ENCODE data around the gene PWWP2B.
"Not testable (repeated sequence)": the region's sequence is repeated elsewhere in the genome, so short reads cannot be mapped to it uniquely, and the experiment has no call there.

The PWWP2B gene

DNA sequence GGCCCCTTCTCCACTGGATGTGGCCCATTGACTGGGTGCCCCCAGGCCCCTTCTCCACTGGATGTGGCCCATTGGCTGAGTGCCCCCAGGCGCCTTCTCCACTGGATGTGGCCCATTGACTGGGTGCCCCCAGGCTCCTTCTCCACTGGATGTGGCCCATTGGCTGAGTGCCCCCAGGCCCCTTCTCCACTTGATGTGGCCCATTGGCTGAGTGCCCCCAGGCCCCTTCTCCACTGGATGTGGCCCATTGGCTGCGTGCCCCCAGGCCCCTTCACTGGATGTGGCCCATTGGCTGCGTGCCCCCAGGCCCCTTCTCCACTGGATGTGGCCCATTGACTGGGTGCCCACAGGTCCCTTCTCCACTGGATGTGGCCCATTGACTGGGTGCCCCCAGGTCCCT, 39.1 kb downstream of the PWWP2B start:
- DNase-seq: not testable (repeated sequence)

DNA sequence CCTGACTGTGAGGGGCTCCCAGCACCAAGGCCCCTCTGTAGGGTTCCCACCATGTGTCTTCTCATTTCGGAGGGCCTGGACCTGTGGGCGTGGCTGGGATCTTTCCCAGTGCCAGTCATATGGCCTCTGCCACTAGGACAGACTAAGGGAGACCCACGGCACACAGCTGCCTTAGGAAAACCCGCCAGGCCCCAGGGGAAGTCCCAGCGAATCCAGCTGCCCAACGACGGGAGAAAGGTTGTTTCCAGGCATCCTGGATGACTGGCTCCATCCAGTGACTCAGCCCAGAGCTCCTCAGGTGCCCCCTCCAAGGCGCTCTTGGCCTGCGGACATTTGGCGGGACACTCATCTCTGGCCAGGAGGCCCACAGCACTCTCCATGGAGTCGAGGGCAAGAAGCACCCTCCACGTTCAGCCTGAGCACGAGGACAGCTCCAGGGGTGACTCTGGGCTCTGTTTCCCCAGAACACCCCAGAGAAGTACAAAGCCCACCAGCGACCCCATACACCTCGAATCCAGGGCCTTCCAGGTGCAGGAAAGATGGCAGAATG, 39.9 kb downstream of the PWWP2B start:
- DNase-seq: no peak

DNA sequence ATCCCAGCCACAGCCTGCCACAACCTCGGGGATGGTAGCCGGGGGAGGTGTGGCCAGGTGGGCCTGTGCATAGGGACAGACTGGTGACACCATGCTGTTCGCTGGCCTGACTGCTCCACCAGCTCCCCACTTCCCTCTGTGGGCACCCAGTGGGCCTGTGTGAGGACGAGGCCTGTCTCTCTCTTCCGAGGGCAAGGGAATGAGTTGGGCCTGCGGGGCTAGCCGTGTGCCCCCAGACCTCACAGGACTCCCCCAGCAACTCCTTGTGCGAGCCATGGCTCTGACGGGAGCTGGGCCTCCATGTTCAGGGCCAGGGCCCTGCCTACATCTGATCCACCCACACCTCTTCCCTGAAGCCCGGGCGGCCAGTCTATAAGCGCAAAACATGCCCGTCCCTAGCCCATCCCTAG, 40.5 kb downstream of the PWWP2B start:
- DNase-seq: no peak

DNA sequence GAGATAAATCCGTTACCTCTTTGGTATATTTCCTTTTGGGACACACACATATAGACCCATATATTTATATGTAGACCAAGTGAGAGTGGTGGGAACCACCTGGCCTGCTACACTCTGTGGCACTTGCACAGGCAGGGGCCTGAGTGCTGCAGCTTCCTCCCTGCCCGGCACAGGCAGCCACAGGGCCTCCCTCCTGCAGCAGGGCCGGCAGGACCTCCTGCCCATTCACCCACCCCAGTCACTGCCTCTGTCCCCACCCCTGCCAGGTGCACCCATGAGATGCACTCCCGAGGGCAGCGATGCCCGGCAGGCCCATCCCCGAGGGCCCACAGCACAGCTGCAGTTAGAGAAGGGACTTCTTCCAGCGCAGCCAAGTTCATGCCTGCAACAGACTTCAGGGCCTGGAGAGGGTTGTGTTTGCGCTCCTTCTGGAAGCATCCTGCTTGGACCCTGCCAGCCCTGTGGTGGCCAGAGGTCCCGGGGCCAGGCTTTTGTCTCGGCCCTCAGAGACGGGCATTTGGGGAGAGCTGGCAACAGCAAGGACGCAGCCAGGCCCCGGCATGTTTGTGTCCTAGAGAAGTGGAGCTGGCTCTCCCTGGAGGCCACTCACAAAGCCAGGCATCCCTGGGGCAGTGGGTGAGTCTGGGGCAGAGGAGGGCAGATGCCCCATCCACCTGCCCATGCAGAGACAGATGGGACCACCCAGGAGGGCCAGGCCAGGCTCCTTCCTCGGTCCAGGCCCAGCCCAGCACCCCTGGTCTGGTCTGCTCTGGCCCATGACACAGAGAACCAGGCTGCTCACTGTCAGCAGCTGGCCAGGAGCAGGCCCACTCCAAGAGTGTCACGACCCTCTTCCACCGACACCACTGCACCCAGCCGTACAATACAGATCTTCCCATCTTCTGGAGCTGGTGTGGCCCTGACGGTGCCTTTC, 41.4 kb downstream of the PWWP2B start:
- no peak for DNase-seq

DNA sequence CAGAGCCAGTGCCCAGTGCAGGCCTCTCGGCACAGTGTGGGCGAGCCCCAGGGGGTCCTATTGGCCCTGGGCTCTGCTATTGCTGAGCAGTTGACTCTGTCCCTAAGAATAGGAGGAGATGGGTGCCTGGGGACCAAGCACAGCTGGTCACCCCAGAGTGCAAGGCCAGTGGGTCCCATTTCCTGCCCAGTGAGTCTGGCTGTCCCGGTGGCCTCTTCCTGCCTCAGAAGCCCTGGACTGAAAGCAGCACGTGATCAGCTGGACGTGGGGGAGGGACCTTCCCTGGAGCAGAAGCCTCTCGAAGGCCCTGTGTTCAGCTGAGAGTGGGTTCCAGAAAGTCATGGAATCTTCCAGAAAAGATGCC, 42.0 kb downstream of the PWWP2B start:
- DNase-seq: no peak

DNA sequence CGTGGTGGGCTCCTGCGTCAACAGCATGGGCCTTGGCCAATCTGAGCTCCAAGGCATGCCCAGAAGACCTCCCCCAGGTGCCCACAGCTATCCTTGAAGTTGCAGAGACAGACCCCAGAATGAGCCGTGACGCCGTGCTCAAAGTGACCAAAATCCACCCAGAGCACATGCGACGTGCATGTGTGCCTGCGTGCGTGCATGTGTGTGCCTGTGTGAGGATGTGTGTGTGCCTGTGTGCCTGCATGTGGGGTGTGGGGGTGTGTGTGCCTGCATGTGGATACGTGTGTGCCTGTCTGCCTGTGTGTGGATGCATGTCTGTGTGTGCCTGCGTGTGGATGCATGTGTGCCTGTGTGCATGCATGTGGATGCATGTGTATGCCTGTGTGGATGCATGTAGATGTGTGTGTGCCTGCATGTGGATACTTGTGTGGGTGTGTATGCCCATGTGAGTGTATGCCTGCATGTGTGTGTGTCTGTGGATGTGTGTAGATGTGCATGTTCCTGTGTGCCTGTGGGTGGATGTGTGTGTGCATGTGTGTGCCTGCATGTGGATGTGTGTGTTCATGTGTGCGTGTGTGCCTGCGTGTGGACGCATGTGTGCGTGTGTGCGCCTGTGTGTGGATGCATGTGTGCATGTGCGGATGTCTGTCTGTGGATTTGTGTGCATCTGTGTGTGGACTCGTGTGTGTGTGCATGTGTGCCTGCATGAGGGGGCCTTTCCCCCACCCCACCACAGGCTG, 42.6 kb downstream of the PWWP2B start:
- DNase-seq: no peak

DNA sequence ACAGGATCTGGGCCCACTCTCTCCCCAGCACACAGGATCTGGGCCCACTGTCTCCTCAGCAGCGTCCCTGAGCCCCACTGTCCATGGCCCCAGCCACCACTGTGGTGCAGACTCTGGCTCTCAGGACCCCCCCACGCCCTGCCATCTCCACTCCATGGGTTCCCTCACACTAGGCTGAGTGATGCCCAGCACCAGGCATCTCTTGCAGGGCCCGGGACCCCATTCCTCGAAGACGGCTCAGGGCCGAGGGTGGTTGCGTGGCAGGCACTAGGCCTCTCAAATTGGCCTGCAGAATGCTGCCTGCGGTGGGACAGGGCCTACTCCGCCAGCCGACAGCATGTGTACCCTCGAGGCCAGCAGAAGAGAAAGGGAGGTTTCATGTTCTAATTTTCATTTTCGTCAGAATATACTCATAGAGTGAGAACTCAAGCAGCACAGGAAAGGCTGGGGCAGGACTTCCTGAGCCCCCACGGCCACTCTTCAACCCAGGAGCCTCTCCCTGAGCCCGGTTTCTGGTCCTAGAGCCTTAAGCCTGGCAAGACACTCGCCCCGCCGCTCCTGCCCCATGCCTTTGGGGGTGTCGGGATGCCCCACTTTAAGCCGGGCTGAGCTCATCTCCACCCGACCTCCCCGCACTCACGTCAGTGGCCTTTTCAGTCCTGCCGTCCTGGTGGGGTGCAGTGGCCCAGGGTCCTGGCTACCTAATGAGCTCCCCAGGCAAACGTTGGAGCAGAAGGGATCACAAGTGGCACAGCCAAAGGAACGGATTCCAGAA, 44.0 kb downstream of the PWWP2B start:
- no peak for DNase-seq

DNA sequence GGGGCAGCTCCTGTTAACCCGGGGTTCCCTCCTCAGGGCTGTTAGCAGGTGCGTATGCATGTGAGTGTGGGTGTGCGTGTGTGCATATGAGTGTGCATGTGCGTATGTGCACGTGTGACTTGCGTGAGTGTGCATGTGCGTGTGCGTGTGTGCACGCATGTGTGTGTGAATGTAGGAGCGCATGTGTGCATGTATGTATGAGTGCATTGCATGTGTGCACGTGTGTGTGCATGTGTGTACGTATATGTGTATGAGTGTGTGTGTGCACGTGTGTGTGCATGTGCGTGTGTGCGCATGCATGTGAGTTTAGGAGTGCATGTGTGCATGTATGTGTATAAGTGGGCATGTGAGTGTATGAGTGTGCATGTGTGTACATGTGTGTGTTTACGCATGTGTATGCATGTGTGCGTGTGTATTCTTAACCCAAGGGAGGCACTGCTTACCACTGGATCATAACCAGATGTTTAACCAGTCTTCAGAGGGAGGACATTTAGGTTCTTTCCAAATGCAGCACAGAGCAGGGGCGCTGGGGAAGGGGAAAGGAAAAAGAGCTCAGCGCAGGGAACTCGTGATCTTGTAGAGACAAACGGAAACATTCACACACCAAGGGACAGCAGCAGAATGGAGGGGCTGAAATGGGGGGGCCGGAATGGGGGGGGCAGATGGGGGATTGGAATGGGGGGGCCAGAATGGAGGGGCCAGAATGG, 45.0 kb downstream of the PWWP2B start:
- DNase-seq: no peak

DNA sequence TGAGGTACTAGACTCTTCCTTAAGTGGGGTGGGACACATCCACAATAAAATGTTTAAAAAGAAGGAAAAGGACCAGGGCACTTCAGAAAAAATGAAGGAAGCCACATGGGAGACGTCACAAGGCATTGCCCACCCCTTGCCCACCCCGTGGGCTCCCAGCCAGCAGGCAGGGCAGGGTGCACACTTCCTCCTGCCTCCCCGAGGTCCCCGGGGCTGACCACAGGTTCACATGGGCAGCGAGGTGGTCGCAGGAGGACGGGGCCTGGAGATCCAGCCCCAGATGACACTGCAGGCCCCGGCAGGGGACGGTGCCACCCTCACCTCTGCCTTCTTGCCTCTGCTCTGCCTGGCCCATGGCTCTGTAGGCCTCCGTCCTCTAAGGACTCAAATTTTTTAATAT, 45.6 kb downstream of the PWWP2B start:
- DNase-seq: no peak

DNA sequence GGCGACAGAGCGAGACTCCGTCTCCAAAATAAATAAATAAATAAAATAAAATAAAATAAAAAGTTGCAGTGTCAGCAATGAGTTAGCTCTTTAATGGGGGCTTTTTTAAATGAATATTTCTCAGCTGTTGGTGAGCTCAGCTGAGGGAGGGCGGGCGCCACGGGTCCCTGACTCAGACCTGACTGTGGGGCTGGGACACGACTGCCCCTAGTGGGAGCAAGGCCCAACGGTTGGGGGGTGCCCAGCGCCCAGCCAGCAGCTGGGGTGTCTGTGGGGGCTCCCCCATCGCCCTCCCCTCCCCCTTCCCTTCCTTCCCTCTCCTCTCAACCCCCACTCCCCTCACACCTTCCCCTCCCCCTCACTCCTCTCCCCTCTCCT, 46.6 kb downstream of the PWWP2B start:
- peak; percentile 58 for DNase-seq

DNA sequence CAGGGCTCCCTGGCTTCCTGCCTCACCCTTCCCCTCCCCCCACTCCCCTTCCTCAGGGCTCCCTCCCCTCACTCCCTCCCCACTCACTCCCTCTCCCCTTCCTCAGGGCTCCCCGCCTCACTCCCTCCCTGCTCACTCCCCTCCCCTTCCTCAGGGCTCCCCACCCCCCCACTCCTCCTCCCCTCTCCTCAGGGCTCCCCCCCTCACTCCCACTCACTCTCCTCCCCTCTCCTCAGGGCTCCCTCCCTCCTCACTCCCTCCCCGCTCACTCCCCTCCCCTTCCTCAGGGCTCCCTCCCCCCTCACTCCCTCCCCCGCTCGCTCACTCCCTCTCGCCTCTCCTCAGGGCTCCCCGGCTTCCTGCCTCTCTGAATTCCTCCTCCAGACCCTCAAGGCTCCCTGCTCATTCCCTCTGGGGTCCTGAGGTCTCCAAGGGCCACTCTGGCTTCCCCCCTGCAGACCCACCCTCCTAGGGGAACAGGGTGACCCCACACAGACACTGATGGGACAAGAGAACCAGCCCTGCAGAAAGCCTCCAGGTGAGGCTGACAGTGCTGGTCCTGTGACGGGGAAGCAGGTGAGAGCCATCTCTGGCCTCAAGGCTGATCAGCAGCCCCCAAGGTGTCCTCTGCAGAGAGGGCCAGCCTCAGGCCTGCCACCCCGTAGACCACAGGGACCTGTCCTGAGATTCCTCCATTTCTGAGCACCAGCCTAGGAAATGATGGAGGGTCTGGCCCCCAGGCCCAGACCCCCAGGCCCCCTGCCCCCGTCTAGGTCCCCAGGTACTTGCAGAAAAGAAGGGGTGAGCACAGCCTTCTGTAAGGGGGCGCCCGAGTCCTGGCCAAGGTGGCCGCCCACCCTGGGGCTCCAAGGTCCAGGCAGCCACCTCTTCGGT, 47.2 kb downstream of the PWWP2B start:
- no peak for DNase-seq

DNA sequence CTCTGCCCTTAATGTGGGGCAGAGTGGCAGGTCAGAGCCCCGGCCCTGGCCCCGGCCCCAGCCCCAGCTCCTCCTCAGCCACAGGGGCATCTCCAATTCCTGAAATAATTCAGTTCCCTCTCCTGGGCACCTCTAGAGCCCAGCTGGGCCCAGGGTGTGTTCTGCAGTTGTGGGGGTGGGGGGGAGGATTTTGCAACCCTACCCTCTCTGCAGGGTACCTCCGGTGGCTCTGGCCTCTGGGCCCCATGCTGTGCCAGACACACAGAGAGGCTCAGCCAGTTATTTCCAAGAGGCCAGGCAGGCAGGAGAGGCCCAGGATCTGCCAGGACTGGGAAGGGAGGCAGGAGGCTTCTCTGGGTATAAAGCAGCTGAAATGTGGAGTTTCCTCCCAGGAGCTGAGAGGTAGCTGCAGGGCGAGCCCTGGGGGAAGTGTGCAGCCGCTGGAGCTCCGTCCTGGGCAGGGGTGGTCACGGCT, 47.9 kb downstream of the PWWP2B start:
- DNase-seq: no peak

DNA sequence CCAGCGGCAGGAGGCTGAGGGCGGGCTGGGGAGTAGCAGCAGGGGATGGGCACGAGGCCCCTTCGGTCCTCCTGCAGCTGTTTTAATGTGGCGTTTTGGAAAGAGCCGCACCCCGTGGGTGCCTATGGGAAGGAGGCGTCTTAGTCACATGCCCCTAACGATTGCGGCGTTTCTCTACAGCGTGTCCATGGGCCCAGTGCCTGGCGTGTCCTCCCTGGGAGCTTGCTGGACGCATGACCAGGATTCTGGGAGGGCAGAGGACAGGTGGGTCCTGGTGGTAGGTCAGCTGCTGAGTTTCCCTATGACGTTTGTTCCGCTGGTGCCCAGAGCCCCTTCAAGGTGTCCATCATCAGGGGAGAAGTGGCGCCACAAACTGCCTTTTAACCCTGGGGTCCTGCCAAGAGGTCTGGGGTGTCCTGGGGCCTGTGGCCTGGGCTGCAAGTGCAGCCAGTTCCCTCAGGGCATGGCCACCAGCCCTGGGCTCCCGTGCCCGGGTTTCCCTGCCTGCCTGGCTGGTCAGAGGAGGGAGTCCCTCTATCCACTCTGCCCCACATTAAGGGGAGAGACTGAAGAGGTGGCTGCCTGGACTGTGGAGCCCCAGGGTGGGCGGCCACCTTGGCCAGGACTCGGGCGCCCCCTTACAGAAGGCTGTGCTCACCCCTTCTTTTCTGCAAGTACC, 48.7 kb downstream of the PWWP2B start:
- DNase-seq: no peak

DNA sequence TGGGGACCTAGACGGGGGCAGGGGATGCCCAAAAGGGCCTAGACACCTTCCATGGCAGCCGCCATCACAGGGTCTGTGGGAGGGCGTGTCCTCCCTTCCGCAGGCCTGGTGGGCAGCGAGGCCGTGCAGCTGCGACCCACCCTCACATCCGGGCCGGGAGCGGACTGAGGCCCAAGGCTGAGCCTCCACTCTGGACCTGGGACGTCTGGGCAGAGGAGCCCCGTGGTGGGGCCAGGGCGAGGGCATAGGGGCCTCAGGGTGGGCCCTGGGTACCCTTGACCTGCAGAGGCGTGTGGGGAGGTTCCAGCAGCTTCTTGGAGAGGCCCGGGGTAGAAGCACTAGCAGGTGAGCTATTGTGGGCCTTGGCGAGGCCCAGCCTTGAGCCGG, 49.2 kb downstream of the PWWP2B start:
- no peak for DNase-seq

DNA sequence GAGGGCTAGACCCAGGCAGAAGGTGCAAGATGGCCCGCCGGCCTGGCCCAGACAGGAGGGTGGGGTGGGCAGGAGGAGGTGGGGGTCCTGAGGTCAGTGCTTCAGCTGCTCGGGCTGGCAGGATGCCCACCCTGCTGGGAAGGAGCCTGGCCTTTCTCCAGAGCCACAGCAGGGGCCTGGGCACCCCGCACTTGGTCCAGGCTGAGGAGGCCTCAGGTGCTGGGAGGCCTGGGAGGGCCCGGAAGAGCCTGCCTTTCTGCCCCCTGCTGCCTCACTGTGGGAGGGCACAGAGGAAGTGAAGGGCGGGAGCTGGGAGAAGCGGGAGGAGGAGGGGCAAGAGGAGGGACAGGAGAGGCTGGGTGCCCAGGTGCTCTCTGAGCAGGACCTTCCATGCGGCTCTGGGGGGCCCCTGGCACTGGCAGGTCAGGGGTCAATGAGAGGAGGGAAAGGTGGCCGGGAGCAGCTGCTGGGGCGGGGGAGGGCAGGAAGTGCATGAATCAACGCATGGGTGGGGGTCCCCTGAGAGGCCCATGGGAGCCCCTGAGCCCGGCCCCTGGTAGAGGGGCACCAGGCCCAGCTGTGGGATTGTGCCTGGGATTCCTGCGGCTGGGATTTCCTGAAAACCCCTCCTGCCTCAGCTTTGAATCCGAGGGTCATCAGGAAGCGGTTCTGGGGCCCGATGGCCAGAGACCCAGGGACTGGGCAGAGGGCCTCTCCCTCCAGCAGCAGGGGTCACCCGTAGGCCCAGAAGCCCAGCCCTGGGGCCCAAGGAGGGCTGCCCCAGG, 49.9 kb downstream of the PWWP2B start:
- DNase-seq: peak; percentile 49

DNA sequence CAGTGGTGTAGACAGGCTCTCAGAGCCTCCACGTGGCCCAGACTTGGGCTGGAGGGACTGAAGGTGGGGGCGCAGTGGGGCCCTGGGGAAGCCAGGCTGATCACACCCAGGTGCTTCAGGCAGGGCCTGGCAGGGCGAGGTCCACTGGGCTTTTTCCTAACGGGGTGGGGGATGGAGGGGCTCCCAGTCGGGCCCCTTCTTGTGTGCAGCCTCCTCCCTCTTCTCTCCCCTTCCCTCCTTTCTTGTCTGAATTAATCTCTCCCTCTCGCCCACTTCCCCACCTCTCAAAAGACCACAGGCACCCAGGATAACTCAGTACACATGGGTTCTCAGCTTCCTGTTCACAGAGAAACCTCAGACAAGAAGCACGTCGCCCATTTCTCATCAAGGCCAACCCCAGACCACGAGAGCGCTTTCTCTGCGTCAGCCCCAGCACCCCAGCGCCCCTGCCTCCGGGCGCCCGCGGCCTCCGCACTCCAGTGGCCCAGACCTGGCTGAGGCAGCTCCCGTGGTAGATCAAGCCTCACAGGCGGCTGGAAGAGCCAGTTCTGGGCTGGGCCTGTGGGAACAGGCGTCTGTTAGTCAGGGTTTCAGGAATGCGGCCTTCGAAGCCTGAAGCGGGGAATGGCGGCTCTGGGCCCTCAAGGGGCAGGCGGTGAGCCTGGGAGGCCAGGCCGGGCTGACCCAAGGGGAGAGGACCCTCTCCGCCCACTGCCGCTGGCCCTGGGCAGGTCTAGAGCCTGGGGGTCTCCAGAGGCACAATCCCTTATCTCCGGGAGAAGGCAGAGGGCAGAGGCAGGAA, 50.6 kb downstream of the PWWP2B start:
- DNase-seq: peak; percentile 77

DNA sequence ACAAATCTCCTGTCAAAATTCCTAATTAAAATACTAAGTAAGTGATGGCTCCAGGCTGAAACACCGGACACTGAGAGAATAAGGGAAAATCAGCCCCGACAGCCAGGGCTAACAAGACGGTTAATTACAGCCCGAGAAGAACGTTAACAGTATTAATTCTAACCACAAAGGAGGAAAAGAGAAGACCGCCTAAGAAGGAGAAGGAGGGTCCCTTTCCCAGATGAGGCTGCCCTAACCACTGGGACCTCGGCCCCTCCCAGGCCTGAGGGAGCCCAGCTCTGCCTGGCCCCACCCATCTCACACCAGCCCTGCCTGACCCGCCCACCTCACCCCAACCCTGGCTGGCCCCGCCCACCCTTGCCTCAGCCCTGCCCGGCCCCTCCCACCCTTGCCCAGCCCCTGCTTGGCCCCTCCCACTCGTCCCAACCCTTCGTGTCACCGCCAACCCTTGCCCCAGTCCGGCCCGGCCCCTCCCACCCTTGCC, 51.3 kb downstream of the PWWP2B start:
- DNase-seq: peak; percentile 49

DNA sequence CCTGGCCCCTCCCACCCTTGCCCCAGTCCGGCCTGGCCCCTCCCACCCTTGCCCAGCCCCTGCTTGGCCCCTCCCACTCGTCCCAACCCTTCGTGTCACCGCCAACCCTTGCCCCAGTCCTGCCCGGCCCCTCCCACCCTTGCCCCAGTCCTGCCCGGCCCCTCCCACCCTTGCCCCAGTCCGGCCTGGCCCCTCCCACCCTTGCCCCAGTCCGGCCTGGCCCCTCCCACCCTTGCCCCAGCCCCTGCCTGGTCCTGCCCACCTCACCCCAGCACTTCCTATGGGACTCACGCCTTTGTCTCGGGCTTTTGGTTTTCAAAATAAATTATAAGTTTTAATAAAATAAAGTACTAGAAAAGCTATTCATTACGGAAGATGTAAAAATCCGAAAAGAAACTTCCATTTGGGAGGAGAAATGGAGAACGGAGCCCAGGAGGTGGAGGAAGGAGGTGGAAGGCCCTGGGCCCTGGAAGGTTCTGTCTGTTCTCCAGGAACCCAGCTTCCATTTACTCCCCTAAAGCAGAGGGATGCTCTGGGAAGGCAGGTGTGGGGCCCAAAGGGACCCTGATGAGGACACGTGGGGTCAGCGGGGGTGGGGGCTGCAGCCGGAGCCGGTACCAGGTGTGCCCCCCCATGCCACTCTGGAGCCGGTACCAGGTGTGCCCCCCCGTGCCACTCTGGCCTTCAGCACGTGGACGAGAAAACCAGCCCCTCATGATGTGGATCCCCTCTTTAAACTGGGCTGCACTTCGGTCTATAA, 52.2 kb downstream of the PWWP2B start:
- DNase-seq: no peak
